Occipital lobe (tissue), 2 donors: ENCODE results near the gene DGKH. TPM values are rescaled to one million over a fixed set of nuclear protein-coding genes. Genes with fewer than 3 reads are reported as not detected.
"Not testable (repeated sequence)": the region's sequence is repeated elsewhere in the genome, so short reads cannot be mapped to it uniquely, and the experiment has no call there.

Experiments used
- DNase-seq: peaks from one replicate; lab custom pipeline; 2025; lab: John Stamatoyannopoulos, UW
- total RNA-seq: library from RNA; depleted of rRNA; stranded (reverse); fragments of >200 nt; gene quantifications from one replicate; pipeline ENCODE4 v1.2.3, GENCODE V29; 2014

DGKH gene
- total RNA-seq, 1 donor from 2014 or later, result 20.0 TPM

- DNase-seq, result no peak
Observed at GRCh38 chr13:42071672-42072419, 23.4 kb downstream of the DGKH start.

DNA sequence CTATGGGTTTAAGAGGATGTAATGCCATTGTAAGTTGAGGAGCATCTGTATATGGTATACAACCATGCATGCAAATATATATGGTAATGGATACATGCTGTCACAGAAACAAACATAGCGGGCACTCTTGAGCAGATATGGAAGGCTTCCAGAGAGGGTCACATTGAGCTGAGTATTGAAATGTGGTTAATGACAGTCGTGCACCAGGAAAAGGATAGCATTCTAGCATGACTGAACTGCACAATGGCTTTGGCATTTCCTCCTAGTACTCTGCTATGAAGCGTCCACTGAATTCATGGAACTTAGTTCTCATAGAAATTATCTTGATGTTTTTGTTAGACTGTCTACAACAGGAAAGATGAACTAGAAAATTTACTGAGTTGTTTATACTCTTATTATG, 25.2 kb downstream of the DGKH start:
- DNase-seq, result no peak

GRCh38 chr13:42075517-42075916, 27.1 kb downstream of the DGKH start:
- DNase-seq, result no peak

GRCh38 chr13:42076309-42076713, 27.9 kb downstream of the DGKH start:
- DNase-seq, result no peak

DNA sequence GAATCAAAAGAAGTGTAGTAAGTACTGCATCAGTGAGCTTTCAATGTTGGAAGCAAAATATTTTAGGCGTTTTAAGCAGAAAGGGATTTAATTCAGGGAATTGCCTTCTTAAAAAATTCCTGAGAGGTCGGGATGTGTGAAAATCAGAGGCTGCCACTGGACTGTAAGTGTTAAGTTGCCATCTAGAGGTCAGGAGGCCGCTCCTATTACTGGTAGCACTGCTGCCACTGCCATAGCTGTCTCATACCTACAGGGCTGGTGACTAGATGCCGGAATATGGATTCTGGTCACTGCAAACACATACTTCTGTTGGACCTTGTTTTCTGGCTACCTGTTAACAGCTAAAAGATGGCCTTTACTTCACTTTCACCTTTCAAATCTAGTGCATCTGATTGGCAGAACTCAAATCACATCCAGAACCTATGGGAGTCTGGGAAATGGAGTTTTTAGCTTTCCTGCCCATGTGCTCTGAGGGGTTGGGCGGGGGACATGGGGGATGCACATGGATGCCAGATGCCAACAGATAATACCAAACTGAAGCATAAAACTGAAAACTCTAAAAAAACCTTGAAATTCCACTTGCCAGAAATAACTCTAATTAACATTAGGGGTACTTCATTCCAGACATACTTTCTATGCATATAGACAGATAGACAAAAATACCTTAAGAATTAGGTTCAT, 29.8 kb downstream of the DGKH start:
- no peak for DNase-seq

GRCh38 chr13:42083138-42083770, 34.8 kb downstream of the DGKH start:
- DNase-seq, result no peak

DNA sequence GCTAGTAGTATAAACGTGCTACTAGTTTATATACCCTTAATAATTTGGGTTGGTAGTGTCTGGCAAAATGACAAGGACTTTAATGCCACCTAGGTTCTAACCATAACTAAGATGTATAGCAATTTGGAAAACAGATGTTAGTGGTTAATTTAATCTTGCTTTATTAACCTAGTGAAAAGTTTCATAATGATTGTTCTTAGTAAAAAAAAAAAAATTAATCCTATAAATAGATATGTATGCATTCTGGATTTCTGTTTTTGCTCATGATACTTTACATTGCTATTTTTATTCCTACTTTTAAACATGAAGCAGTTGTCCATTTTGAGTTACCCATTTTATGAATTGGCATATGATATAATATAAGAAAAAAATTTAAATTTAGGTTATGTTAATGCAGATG, 36.3 kb downstream of the DGKH start:
- no peak for DNase-seq

- no peak for DNase-seq
Observed at GRCh38 chr13:42086582-42086981, 38.1 kb downstream of the DGKH start.

- DNase-seq, result no peak
Observed at GRCh38 chr13:42094516-42095040, 46.1 kb downstream of the DGKH start.

- DNase-seq, result not testable (repeated sequence)
Observed at GRCh38 chr13:42096222-42096621, 47.8 kb downstream of the DGKH start.

- DNase-seq, result no peak
Observed at GRCh38 chr13:42099962-42100675, 51.7 kb downstream of the DGKH start.

DNA sequence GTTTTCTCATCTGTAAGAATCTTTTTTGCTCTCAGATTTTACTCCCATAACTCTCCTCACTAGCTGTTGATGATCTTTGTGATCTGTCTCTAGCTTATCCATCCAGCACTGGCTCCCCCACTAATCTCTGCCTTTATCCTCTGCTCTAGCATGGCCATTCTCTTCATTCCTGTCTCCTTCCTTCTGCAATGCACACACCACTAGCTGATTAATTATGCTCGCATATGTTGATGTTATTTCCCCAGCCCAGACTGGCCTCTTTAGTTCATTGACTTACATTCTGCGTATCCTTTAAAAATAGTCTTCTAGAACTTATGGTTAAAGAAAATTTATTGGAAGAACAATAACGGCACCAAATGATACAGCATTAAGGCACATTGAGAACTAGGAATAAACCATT, 52.5 kb downstream of the DGKH start:
- no peak for DNase-seq

DNA sequence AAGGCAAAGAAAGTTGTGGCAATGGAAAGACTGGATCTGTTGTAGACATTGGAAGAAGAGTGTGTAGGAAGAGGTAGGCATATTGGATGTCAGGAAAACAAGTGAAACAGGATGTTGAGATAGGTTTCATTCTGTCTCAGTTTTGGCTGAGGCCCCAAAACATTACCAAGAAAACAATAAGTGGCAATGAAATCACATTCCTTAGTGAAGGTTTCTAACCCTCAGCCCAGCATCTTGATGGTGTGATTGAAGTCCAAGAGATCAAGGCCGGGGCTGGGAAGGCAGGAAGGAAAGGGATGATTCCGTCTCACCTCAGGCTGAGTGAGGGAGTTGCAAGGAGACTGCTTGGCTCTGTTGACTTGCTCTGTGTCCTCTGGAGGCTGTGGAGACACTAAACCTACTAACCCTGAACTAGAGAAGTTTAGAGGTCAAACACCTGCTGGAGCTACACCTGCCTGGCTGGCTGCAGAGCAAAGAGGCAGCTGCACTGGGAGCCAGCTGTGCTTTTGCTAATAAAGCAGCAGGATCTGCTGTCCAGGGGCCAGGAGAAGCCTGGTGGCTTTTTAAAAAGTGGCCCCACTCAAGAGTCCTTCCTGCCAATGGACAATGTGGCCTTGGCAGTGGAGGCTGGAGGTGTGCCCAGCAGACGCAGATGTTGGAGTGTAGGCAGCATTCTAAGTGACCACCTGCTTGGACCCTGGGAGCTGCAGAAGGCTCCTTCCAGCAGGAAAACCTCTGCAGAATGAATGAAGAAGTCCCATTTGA, 53.6 kb downstream of the DGKH start:
- DNase-seq, result no peak

DNA sequence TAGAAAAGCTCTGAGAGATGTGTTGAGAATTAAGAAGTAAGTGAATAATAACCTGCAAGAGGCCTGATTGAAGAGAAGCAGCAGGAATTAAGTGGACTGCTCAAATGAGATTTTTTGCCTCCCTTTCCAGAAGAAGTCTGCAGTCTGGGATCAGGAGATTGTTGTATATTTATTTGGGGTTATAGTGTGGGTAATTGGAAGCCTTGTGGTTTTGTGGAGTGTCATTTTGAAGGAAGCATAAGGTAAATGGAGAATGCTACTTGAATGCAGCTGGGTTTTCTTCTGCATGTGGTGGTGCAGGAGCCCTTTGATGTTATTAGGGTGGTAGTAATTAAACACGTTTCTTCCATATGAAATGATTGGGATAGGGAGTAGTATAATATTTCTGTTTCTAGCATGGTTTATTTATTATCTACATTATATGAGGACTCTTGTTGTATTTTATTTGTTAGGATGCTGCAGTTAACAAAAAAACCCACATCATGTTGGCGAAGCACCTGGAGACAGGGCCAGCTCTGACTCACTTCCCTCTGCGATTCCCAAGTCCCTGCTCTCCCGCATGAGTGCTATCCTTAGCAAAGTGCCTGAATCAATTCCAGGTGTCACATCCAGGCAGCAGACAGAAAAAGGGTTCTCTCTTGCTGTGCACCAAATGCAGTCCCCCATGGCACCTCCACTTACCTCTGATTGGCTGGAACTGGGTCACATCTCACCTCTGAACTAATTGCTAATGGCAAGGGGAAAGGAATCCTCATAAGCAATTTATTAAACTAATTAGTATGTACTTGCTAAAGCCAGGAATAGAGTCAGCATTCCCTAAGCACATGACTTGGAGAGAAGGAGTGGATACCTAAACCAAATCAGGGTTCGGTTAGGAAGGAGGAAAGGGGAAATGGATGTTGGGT, 54.8 kb downstream of the DGKH start:
- DNase-seq, result no peak

- no peak for DNase-seq
Observed at GRCh38 chr13:42106998-42107397, 58.5 kb downstream of the DGKH start.

- no peak for DNase-seq
Observed at GRCh38 chr13:42107421-42107820, 59.0 kb downstream of the DGKH start.

- DNase-seq, result no peak
Observed at GRCh38 chr13:42108217-42108616, 59.8 kb downstream of the DGKH start.

GRCh38 chr13:42109957-42110356, 61.5 kb downstream of the DGKH start:
- DNase-seq, result no peak

DNA sequence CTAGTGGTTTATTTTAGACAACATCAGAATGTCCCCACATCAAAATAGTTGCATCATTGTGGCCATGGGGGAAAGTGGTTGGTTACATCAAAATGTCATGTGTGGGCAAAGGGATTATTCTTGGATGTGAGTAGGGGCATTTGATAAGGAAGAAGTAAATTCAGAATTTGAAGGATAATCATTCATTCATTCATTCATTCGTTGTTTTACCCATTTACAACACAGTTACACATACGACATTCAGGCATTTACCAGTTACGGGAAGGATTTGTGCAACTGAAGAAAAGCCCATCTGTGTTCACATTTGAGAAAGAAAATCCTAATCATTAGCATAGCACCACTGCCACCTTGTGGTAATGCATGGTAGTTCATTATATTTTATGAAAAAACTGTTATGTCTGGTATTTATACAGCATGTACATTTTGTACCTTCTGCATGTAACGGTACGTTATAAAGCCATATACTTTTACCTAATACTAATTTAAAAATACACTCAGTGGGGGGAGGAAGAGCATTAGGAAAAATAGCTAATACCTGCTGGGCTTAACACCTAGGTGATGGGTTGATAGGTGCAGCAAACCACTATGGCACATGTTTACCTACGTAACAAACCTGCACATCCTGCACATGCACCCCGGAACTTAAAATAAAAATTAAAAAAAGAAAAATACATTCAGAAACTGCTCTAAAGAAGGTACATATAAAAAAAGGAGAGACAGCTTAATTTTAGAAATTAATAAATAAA, 62.1 kb downstream of the DGKH start:
- DNase-seq, result no peak
